Tibial nerve (tissue), 4 donors: ENCODE data around the gene TSHZ2.

Source experiments
- CTCF ChIP-seq, 5 experiments: fragments of 200-600 bp in 3 of 5; fragments of 450-650 bp in 2 of 5; sonication (generic) in 3 of 5; IDR thresholded peaks; one replicate each; pipeline ENCODE4 v1.5.1; 2016 to 2019; ENCODE audit warnings: antibody characterized with exemption in 5 of 5, mild to moderate bottlenecking in 3 of 5, moderate library complexity in 2 of 5
- EP300 ChIP-seq, 2 donors: sonication (generic); formaldehyde crosslinking; IDR thresholded peaks; one replicate each; pipeline ENCODE4 v1.6.1; 2017; ENCODE audit warnings: antibody characterized with exemption in 2 of 2, mild to moderate bottlenecking in 1 of 2
- POLR2A ChIP-seq, 2 donors: fragments of 450-650 bp; IDR thresholded peaks; one replicate each; pipeline ENCODE4 v1.6.1; 2017; ENCODE audit warnings: antibody characterized with exemption in 2 of 2, mild to moderate bottlenecking in 2 of 2, moderate library complexity in 2 of 2

- TF ChIP-seq POLR2A (IDR thresholded peaks at IDR 0.05) (no peak), CTCF (IDR thresholded peaks at IDR 0.05) (no peak), EP300 (IDR thresholded peaks at IDR 0.05) (no peak)
These were observed 539.9 kb downstream of the TSHZ2 start for GRCh38 chr20:53512076-53512475.
